ENCODE results near the gene DNAJA2. TPM values are rescaled to one million over a fixed set of nuclear protein-coding genes. Genes with fewer than 3 reads are reported as not detected.
"Not testable (repeated sequence)": the region's sequence is repeated elsewhere in the genome, so short reads cannot be mapped to it uniquely, and the experiment has no call there.

Gene DNAJA2
- 10 to 100 TPM; 73.8 to 74.9 TPM for total RNA-seq
- 169 to 236 reads per million in 2 donors for total RNA-seq

- H3K4me3 Mint-ChIP-seq = peak within 1 kb of the TSS; percentile 92
- no peaks in the 10 kb centered on the region for H3K9me3 ChIP-seq (ENCODE audit: control insufficient read depth, low read length, poor library complexity, severe bottlenecking)
- DNase-seq (peak; percentile 87 to 93 (median 92)), ATAC-seq (peak; percentile 93)
- no peaks in the 10 kb centered on the region for H3K27me3 Mint-ChIP-seq
- peaks cover 38% of the 10 kb centered on the region for H3K4me1 Mint-ChIP-seq
- peak within 1 kb of the TSS; percentile 98 for H3K27ac Mint-ChIP-seq
- H3K36me3 Mint-ChIP-seq (ENCODE audit: low read depth) = peaks cover 4% of the 10 kb centered on the region
Observed at GRCh38 chr16:46973207-46973995, at the start of gene DNAJA2. Gene DNAJA2 (minus strand): TSS chr16:46973674. CDS start chr16:46973572, 102 bp downstream.

DNA sequence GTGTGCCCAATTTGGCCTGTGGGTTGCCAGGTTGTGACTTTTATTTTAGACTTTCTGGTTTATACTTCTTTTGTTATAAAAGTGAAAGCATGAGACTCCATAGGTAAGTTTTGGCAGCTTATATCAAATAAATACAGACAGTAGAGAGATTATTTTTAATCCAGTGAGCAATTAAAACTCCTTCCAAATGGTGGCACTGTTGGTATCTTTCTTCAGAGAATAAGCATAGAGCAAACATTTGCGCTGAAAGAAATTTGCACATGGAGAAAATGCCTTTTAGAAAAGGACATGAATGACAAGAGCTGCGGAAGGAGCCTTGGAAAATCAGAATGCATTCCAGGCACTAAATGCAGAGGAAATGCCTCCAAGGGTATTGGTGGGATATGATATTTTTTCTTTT is 46.1 kb upstream of the DNAJA2 start:
- Mint-ChIP-seq H3K27ac (no peak overlapping the region), H3K4me3 (no peak overlapping the region), H3K4me1 (peaks cover 13% of the 10 kb centered on the region), H3K36me3 (ENCODE audit: low read depth) (no peaks in the 10 kb centered on the region), H3K27me3 (no peaks in the 10 kb centered on the region)
- H3K9me3 ChIP-seq (ENCODE audit: control insufficient read depth, low read length, poor library complexity, severe bottlenecking) = no peaks in the 10 kb centered on the region
- no peak for DNase-seq
- ATAC-seq = no peak

- peak in 1 of 3 donors; percentile 27 for DNase-seq
Observed at GRCh38 chr16:47018223-47018891, 44.9 kb upstream of the DNAJA2 start.

DNA sequence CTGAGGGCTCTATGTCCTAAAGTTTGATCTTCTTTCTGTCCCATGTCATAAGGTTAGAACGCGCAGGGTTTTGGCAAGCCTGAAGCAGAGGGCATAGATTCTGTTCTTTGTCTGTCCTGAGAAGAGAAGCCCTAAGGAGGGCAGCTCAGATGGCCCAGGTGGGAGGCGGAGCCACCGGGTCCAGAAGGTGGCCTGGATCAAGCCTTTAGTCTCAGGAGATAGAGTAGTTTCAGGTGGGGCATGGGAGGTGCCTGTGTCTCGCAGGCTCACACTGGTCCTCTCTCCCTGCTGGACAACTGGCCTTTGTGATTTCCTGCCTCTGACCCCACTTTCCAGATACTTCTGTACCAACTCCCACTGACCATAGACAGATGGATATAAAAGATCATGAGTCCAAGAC is 44.2 kb upstream of the DNAJA2 start:
- no peak for ATAC-seq
- no peak overlapping the region for H3K4me3 Mint-ChIP-seq

More at GRCh38 chr16:47018223-47018891, 44.9 kb upstream of the DNAJA2 start:
- H3K9me3 ChIP-seq (ENCODE audit: control insufficient read depth, low read length, poor library complexity, severe bottlenecking) = no peaks in the 10 kb centered on the region
- peak; percentile 94 for ATAC-seq
- Mint-ChIP-seq H3K4me1 (peaks cover 13% of the 10 kb centered on the region), H3K27me3 (no peaks in the 10 kb centered on the region), H3K27ac (peak overlapping the region; percentile 8), H3K4me3 (no peak overlapping the region), H3K36me3 (ENCODE audit: low read depth) (no peaks in the 10 kb centered on the region)

GRCh38 chr16:47016700-47017133 is 43.2 kb upstream of the DNAJA2 start:
- Mint-ChIP-seq H3K27ac (peak overlapping the region; percentile 88), H3K4me1 (peaks cover 13% of the 10 kb centered on the region), H3K36me3 (ENCODE audit: low read depth) (no peaks in the 10 kb centered on the region), H3K4me3 (peak overlapping the region; percentile 60), H3K27me3 (no peaks in the 10 kb centered on the region)
- no peaks in the 10 kb centered on the region for H3K9me3 ChIP-seq (ENCODE audit: control insufficient read depth, low read length, poor library complexity, severe bottlenecking)
- DNase-seq (no peak), ATAC-seq (peak; percentile 79)

More for the DNA sequence above, 44.2 kb upstream of the DNAJA2 start:
- Mint-ChIP-seq H3K27me3 (no peaks in the 10 kb centered on the region), H3K27ac (peak overlapping the region; percentile 88), H3K4me1 (peaks cover 13% of the 10 kb centered on the region), H3K36me3 (ENCODE audit: low read depth) (no peaks in the 10 kb centered on the region)
- DNase-seq = no peak
- H3K9me3 ChIP-seq (ENCODE audit: control insufficient read depth, low read length, poor library complexity, severe bottlenecking) = no peaks in the 10 kb centered on the region

DNA sequence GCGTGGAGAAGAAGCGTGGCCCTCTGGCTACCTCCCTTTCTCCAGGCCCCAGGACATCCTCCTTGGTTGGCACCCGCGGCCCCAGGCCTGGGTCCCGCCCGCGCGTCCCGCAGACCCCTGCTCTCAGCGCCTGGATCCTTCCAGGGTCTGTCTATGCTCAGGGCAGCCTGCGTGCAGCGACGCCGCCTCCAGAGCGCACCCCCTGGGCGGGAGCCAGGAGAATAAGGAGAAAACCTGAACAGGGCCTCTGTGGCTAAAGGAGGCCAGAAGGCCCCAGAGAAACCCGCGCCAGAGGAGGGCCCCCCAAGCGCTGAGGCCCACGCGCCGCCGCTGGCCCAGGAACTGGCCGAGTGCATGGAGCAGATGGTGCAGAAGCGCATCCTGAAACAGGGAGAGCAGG is 40.4 kb upstream of the DNAJA2 start:
- Mint-ChIP-seq H3K27me3 (no peaks in the 10 kb centered on the region), H3K4me3 (no peak overlapping the region), H3K27ac (no peak overlapping the region), H3K36me3 (ENCODE audit: low read depth) (no peaks in the 10 kb centered on the region), H3K4me1 (peaks cover 16% of the 10 kb centered on the region)
- ATAC-seq = no peak
- no peak for DNase-seq
- H3K9me3 ChIP-seq (ENCODE audit: control insufficient read depth, low read length, poor library complexity, severe bottlenecking) = no peaks in the 10 kb centered on the region

GRCh38 chr16:47013172-47013571 is 39.7 kb upstream of the DNAJA2 start:
- no peaks in the 10 kb centered on the region for H3K36me3 Mint-ChIP-seq (ENCODE audit: low read depth)
- no peaks in the 10 kb centered on the region for H3K9me3 ChIP-seq (ENCODE audit: control insufficient read depth, low read length, poor library complexity, severe bottlenecking)
- H3K4me3 Mint-ChIP-seq = no peak overlapping the region
- DNase-seq (no peak), ATAC-seq (no peak)
- H3K27ac Mint-ChIP-seq = no peak overlapping the region
- H3K4me1 Mint-ChIP-seq = peaks cover 17% of the 10 kb centered on the region
- H3K27me3 Mint-ChIP-seq = no peaks in the 10 kb centered on the region

DNA sequence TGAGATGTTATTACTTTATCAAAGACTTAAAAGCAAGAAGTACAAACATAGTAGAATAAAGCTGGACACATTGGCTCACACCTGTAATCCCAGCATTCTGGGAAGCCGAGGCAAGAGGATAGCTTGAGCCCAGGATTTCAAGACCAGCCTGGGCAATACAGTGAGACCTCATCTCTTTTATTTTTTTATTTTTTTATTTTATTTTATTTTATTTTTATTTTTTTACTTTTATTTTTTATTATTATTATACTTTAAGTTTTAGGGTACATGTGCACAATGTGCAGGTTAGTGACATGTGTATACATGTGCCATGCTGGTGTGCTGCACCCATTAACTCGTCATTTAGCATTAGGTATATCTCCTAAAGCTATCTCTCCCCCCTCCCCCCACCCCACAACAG is 37.3 kb upstream of the DNAJA2 start:
- DNase-seq; H3K36me3 Mint-ChIP-seq (ENCODE audit: low read depth); H3K4me1 Mint-ChIP-seq; H3K9me3 ChIP-seq (ENCODE audit: control insufficient read depth, low read length, poor library complexity, severe bottlenecking); ATAC-seq; H3K4me3 Mint-ChIP-seq; H3K27ac Mint-ChIP-seq; H3K27me3 Mint-ChIP-seq: not testable (repeated sequence)

- H3K9me3 ChIP-seq (ENCODE audit: control insufficient read depth, low read length, poor library complexity, severe bottlenecking) = no peaks in the 10 kb centered on the region
- peaks cover 4% of the 10 kb centered on the region for H3K4me1 Mint-ChIP-seq
- DNase-seq (no peak), ATAC-seq (no peak)
- no peaks in the 10 kb centered on the region for H3K27me3 Mint-ChIP-seq
- no peaks in the 10 kb centered on the region for H3K36me3 Mint-ChIP-seq (ENCODE audit: low read depth)
- H3K4me3 Mint-ChIP-seq = no peak overlapping the region
- H3K27ac Mint-ChIP-seq = no peak overlapping the region
Observed at GRCh38 chr16:47008612-47009011, 35.1 kb upstream of the DNAJA2 start.

- no peak overlapping the region for H3K27ac Mint-ChIP-seq
Observed at GRCh38 chr16:47008174-47008573, 34.7 kb upstream of the DNAJA2 start.

DNA sequence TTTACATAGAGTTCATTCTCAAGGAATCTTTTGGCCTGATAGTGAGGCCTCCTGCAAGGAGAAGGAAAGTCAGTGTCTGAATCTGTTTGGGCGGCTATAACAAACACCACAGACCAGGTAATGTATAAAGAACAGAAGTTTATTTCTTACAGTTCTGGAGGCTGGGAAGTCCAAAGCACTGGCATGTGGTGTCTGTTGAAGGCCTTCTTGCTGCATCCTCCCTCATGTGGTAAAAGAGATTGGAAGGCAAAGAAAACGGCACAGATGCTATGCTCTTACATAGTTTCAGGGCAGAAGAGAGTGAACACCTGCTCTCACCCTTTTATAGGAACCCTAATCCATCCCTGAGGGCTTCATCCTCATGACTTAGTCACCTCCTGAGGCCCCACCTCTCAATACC is 31.2 kb upstream of the DNAJA2 start:
- H3K9me3 ChIP-seq (ENCODE audit: control insufficient read depth, low read length, poor library complexity, severe bottlenecking) = no peaks in the 10 kb centered on the region
- ATAC-seq (no peak), DNase-seq (no peak)
- no peak overlapping the region for H3K4me3 Mint-ChIP-seq
- H3K27ac Mint-ChIP-seq = no peak overlapping the region
- H3K4me1 Mint-ChIP-seq = peaks cover 4% of the 10 kb centered on the region
- no peaks in the 10 kb centered on the region for H3K36me3 Mint-ChIP-seq (ENCODE audit: low read depth)
- H3K27me3 Mint-ChIP-seq = no peaks in the 10 kb centered on the region

More at GRCh38 chr16:47008174-47008573, 34.7 kb upstream of the DNAJA2 start:
- Mint-ChIP-seq H3K4me1 (peaks cover 4% of the 10 kb centered on the region), H3K36me3 (ENCODE audit: low read depth) (no peaks in the 10 kb centered on the region), H3K27me3 (no peaks in the 10 kb centered on the region), H3K4me3 (no peak overlapping the region)
- DNase-seq (no peak), ATAC-seq (no peak)
- H3K9me3 ChIP-seq (ENCODE audit: control insufficient read depth, low read length, poor library complexity, severe bottlenecking) = no peaks in the 10 kb centered on the region

DNA sequence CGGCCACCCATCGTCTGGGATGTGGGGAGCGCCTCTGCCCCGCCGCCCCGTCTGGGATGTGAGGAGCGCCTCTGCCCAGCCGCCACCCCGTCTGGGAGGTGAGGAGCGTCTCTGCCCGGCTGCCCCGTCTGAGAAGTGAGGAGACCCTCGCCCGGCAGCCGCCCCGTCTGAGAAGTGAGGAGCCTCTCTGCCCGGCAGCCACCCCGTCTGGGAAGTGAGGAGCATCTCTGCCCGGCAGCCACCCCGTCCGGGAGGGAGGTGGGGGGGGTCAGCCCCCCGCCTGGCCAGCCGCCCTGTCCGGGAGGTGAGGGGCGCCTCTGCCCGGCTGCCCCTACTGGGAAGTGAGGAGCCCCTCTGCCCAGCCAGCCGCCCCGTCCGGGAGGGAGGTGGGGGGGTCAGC is 26.6 kb upstream of the DNAJA2 start:
- not testable (repeated sequence) for ATAC-seq; DNase-seq; H3K36me3 Mint-ChIP-seq (ENCODE audit: low read depth); H3K27ac Mint-ChIP-seq; H3K27me3 Mint-ChIP-seq; H3K9me3 ChIP-seq (ENCODE audit: control insufficient read depth, low read length, poor library complexity, severe bottlenecking); H3K4me1 Mint-ChIP-seq; H3K4me3 Mint-ChIP-seq

GRCh38 chr16:46997844-46998243 is 24.4 kb upstream of the DNAJA2 start:
- no peaks in the 10 kb centered on the region for H3K9me3 ChIP-seq (ENCODE audit: control insufficient read depth, low read length, poor library complexity, severe bottlenecking)
- DNase-seq (no peak), ATAC-seq (no peak)
- no peak overlapping the region for H3K27ac Mint-ChIP-seq
- no peak overlapping the region for H3K4me3 Mint-ChIP-seq
- H3K4me1 Mint-ChIP-seq = no peaks in the 10 kb centered on the region
- no peaks in the 10 kb centered on the region for H3K36me3 Mint-ChIP-seq (ENCODE audit: low read depth)
- no peaks in the 10 kb centered on the region for H3K27me3 Mint-ChIP-seq
